Sigmoid colon (tissue), 7 donors: ENCODE measurements around the gene DTNBP1. TPM values are rescaled to one million over a fixed set of nuclear protein-coding genes. Genes with fewer than 3 reads are reported as not detected.

Source experiments
- DNase-seq: peaks from one replicate; pipeline ENCODE4 v3.0.0-alpha.2; 2019
- H3K27ac ChIP-seq, 4 donors: fragments of 200-600 bp; sonication (generic); one replicate each; pipeline ENCODE4 v1.5.1; 2016 to 2019; ENCODE audit warnings: mild to moderate bottlenecking in 1 of 4
- H3K27me3 ChIP-seq, 3 donors: fragments of 200-600 bp; sonication (generic); one replicate each; pipeline ENCODE4 v1.5.1; 2019; ENCODE audit warnings: mild to moderate bottlenecking in 1 of 3
- H3K36me3 ChIP-seq, 4 donors: fragments of 200-600 bp; sonication (generic); one replicate each; pipeline ENCODE4 v1.5.1; 2016 to 2019
- H3K4me1 ChIP-seq, 4 donors: fragments of 200-600 bp; sonication (generic); one replicate each; pipeline ENCODE4 v1.5.1; 2017 to 2019
- H3K4me3 ChIP-seq, 4 donors: fragments of 200-600 bp; sonication (generic); one replicate each; pipeline ENCODE4 v1.5.1; 2017 to 2019; ENCODE audit warnings: mild to moderate bottlenecking in 2 of 4, moderate library complexity in 1 of 4
- H3K9me3 ChIP-seq, 4 donors: fragments of 200-600 bp in 3 of 4; sonication (generic) in 3 of 4; one replicate each; pipeline versions ENCODE4 v1.5.1 to v1.6.1; 2013 to 2019
- EP300 ChIP-seq, 4 donors: sonication (generic); formaldehyde crosslinking; IDR thresholded peaks; one replicate each; pipeline ENCODE4 v1.6.1; 2017; ENCODE audit warnings: antibody characterized with exemption in 4 of 4
- POLR2A ChIP-seq, 2 donors: fragments of 450-650 bp; IDR thresholded peaks; one replicate each; pipeline ENCODE4 v1.6.1; 2016; ENCODE audit warnings: antibody characterized with exemption in 2 of 2, mild to moderate bottlenecking in 2 of 2, moderate library complexity in 2 of 2
- POLR2AphosphoS5 ChIP-seq, 4 donors: sonication (generic); formaldehyde crosslinking; IDR thresholded peaks; one replicate each; pipeline ENCODE4 v1.6.1; 2017; ENCODE audit warnings: antibody characterized with exemption in 4 of 4
- WGBS, 2 donors: extraction: QIAGEN DNeasy Blood & Tissue Kit; methylation state at CpG; one replicate each; pipeline ENCODE4 v1.1.7; 2013; 5-methylcytosine and 5-hydroxymethylcytosine counted together
- intact Hi-C: fragments of 100-400 bp; cut with DNase I; formaldehyde crosslinking; loops from one replicate; pipeline ENCODE4 v1.15.1; 2023
- polyA plus RNA-seq, 3 donors: library from polyadenylated mRNA; stranded (reverse); fragments of 200-250 nt; gene quantifications; one replicate each; pipeline ENCODE4 v1.2.3, GENCODE V29; 2013
- total RNA-seq, 4 donors: library from RNA; depleted of rRNA; stranded (reverse); fragments of >200 nt; gene quantifications; one replicate each; pipeline ENCODE4 v1.1.0, GENCODE V29; 2016
- TF ChIP-seq, protein P1 (sequence below), 4 experiments: fragments of 450-650 bp in 3 of 4; fragments of 200-600 bp in 1 of 4; IDR thresholded peaks; one replicate each; pipeline ENCODE4 v1.5.1; 2016 to 2019; ENCODE audit warnings: antibody characterized with exemption in 4 of 4, mild to moderate bottlenecking in 3 of 4, moderate library complexity in 2 of 4
- donor health status: healthy with polysubstance abuse.
- donor health status: Bipolar disorder and iron deficiency.
- donor health status: healthy.

Gene DTNBP1
- total and polyA plus RNA-seq, 7 donors = 12.8 to 25.8 (median 18.7) TPM

DNA sequence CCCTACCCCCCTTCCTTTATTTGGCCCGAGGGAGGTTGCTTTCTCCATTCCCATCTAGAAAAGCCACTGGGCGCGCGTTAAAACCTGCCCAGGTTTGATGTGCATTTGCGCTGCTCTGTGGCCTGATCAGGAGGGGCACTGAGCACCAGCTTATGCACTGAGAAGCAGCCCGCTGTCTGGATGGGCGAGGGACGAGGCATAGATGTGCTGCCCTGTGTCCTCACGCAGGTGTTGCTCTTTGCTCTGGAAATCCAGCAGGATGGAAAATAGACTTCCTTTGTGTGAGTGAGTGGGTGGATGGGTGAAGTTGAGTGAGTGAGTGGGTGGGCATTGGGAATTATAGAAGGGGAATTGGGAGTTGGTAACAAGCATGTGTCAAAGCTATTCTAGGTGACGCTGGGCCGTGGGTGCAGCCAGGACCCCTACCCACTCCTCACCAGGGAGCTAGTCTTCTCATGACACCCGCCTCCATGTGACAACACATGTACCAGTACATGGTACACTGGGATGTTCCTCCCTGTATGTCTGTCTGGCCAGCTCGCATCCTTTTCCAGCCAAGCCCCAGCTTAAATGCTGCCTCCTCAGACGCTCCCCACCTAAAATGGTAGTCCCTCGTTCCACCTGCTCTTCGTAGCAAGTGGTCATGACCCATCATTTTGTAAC, 162.6 kb downstream of the DTNBP1 start:
- H3K9me3 ChIP-seq = no peaks in the 10 kb centered on the region
- peaks cover 0 to 39% (median 25%) of the 10 kb centered on the region in 4 donors for H3K4me1 ChIP-seq
- no peak overlapping the region for H3K27ac ChIP-seq
- H3K36me3 ChIP-seq = peaks cover 0 to 41% (median 10%) of the 10 kb centered on the region in 4 donors
- peak; percentile 37 for DNase-seq
- no peaks in the 10 kb centered on the region for H3K27me3 ChIP-seq
- WGBS, 2 donors = 92 to 96% methylated on average over 16 of the region's 16 CpGs
- H3K4me3 ChIP-seq = no peak overlapping the region
- intact Hi-C loops = no loop called here
- no peak for TF ChIP-seq EP300 (IDR thresholded peaks at IDR 0.05)
- no peak for TF ChIP-seq POLR2AphosphoS5 (IDR thresholded peaks at IDR 0.05)
- no peak for TF ChIP-seq POLR2A (IDR thresholded peaks at IDR 0.05)
- TF ChIP-seq, protein P1, sequence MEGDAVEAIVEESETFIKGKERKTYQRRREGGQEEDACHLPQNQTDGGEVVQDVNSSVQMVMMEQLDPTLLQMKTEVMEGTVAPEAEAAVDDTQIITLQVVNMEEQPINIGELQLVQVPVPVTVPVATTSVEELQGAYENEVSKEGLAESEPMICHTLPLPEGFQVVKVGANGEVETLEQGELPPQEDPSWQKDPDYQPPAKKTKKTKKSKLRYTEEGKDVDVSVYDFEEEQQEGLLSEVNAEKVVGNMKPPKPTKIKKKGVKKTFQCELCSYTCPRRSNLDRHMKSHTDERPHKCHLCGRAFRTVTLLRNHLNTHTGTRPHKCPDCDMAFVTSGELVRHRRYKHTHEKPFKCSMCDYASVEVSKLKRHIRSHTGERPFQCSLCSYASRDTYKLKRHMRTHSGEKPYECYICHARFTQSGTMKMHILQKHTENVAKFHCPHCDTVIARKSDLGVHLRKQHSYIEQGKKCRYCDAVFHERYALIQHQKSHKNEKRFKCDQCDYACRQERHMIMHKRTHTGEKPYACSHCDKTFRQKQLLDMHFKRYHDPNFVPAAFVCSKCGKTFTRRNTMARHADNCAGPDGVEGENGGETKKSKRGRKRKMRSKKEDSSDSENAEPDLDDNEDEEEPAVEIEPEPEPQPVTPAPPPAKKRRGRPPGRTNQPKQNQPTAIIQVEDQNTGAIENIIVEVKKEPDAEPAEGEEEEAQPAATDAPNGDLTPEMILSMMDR (IDR thresholded peaks at IDR 0.05) = no peak

DNA sequence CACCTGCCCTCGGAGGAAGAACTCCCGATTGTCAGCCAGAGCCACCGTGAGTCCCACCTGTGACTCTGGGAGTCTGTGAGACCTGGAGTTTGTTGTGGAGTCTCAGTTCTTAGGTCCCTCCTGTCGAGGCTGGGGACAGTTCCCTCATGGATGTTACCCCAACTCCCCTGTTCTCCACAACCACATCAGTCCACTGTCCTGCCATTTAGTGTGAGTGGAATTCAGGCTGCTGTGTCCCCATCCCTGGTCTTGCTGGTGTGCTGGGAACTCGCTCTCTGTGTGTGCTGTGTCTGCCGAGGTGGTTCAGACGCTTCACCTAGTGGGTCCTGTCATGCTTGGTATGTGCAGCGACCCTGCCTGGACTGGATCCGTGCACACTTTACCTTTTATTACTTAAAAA, 163.2 kb downstream of the DTNBP1 start:
- H3K4me1 ChIP-seq = peaks cover 0 to 33% (median 20%) of the 10 kb centered on the region in 4 donors
- no peaks in the 10 kb centered on the region for H3K9me3 ChIP-seq
- WGBS, 2 donors = 96% methylated on average over 9 of the region's 9 CpGs
- no peak overlapping the region for H3K4me3 ChIP-seq
- TF ChIP-seq EP300 (IDR thresholded peaks at IDR 0.05) (no peak), POLR2AphosphoS5 (IDR thresholded peaks at IDR 0.05) (no peak), POLR2A (IDR thresholded peaks at IDR 0.05) (no peak)
- TF ChIP-seq, protein P1 (IDR thresholded peaks at IDR 0.05) = no peak
- DNase-seq = no peak
- H3K36me3 ChIP-seq = peaks cover 0 to 41% (median 10%) of the 10 kb centered on the region in 4 donors
- no peak overlapping the region for H3K27ac ChIP-seq
- no peaks in the 10 kb centered on the region for H3K27me3 ChIP-seq
- intact Hi-C loops = loop anchor here (10.0 kb wide), 1 partner anchor 1375 kb away; no protein-coding TSS in a partner anchor

DNA sequence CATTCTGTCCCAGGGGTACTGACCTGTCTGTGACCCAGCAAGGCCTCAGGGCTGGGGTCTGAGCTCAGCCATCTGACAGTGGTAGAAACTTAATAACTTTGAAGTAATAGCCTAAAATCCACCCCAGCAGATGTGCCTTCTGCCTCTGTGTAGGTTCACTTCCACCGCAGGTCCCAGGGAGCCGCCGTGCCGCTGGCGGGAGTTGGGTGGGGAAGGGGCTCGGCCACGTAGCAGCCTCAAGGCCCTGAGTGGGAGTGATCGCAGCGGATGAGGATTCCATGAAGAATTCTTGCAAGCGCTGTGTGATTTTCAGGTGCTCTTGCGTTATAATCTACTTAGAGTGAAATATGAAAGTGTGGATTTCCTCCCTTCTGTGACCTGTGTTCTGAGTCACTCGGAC, 163.7 kb downstream of the DTNBP1 start:
- no peak for DNase-seq
- Histone ChIP-seq H3K36me3 (peaks cover 0 to 41% (median 10%) of the 10 kb centered on the region in 4 donors), H3K27me3 (no peaks in the 10 kb centered on the region), H3K4me1 (peaks cover 0 to 29% (median 16%) of the 10 kb centered on the region in 4 donors), H3K27ac (no peak overlapping the region), H3K9me3 (no peaks in the 10 kb centered on the region), H3K4me3 (no peak overlapping the region)
- TF ChIP-seq POLR2AphosphoS5 (IDR thresholded peaks at IDR 0.05) (no peak), EP300 (IDR thresholded peaks at IDR 0.05) (no peak), POLR2A (IDR thresholded peaks at IDR 0.05) (no peak)
- TF ChIP-seq, protein P1 (IDR thresholded peaks at IDR 0.05) = no peak
- WGBS, 2 donors = 96 to 97% methylated on average over 12 of the region's 12 CpGs
- intact Hi-C loops = loop anchor here (10.0 kb wide), 1 partner anchor 1374 kb away; no protein-coding TSS in a partner anchor

DNA sequence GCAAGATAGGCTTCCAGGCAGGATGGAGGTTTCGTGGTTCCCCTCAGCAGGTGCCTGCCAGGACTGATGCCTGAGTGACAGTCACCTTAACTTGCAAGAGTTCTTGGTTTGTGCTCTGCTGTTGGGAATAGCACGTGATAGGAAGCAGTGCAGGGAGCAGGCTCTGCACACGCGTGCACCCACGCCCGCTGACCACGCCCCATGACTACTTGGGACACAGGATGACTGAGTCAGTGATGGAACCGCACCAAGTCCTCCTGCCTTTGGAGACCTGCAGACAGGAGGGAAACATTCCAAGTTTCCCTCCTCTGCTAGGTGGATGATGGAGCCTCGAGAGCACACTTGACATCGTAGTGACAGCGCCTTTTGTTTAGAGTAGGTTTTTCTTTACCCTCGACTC, 164.2 kb downstream of the DTNBP1 start:
- peaks cover 0 to 29% (median 18%) of the 10 kb centered on the region in 4 donors for H3K4me1 ChIP-seq
- peaks cover 0 to 41% (median 10%) of the 10 kb centered on the region in 4 donors for H3K36me3 ChIP-seq
- intact Hi-C loops = loop anchor here (10.0 kb wide), 1 partner anchor 1374 kb away; no protein-coding TSS in a partner anchor

More for the DNA sequence above, 164.2 kb downstream of the DTNBP1 start:
- no peak for DNase-seq
- no peak overlapping the region for H3K27ac ChIP-seq
- no peaks in the 10 kb centered on the region for H3K9me3 ChIP-seq
- no peak overlapping the region for H3K4me3 ChIP-seq
- no peaks in the 10 kb centered on the region for H3K27me3 ChIP-seq
- WGBS, 2 donors = 74 to 90% methylated on average over 12 of the region's 12 CpGs
- TF ChIP-seq, protein P1 (IDR thresholded peaks at IDR 0.05) = no peak
- TF ChIP-seq POLR2AphosphoS5 (IDR thresholded peaks at IDR 0.05) (no peak), POLR2A (IDR thresholded peaks at IDR 0.05) (no peak), EP300 (IDR thresholded peaks at IDR 0.05) (no peak)
